ENCODE data around the gene PKHD1.

The PKHD1 gene

GRCh38 chr6:51657491-51657890 lies 429.9 kb downstream of the PKHD1 start:
- H3K9me3 ChIP-seq (ENCODE audit: low read length): no peaks in the 10 kb centered on the region
- no peaks in the 10 kb centered on the region for H3K9me2 ChIP-seq (ENCODE audit: low read depth, low read length)
- TF ChIP-seq CTCF (IDR thresholded peaks at IDR 0.05; ENCODE audit: low read length) (no peak), EZH2 (IDR thresholded peaks at IDR 0.05; ENCODE audit: borderline replicate concordance, low read length) (no peak)
- H3K4me1 ChIP-seq (ENCODE audit: insufficient read depth, low read length, severe bottlenecking): no peaks in the 10 kb centered on the region
- no peaks in the 10 kb centered on the region for H3K79me2 ChIP-seq (ENCODE audit: insufficient read depth, low read length)
- no peak overlapping the region for H3K4me3 ChIP-seq (ENCODE audit: low read depth, low read length, poor library complexity, severe bottlenecking)
- H2AFZ ChIP-seq (ENCODE audit: low read length): no peak overlapping the region
- H3F3A ChIP-seq (ENCODE audit: insufficient read depth, low read length): no peaks in the 10 kb centered on the region
- H3K27ac ChIP-seq (ENCODE audit: low read depth, low read length, poor library complexity, severe bottlenecking): no peak overlapping the region
- H4K20me1 ChIP-seq (ENCODE audit: insufficient read depth, low read length): no peaks in the 10 kb centered on the region
- no peak overlapping the region for H3K4me2 ChIP-seq (ENCODE audit: low read length)
- H3K36me3 ChIP-seq (ENCODE audit: insufficient read depth, low read length): no peaks in the 10 kb centered on the region
- no peaks in the 10 kb centered on the region for H3K27me3 ChIP-seq (ENCODE audit: insufficient read depth, low read length)
- H3K9ac ChIP-seq (ENCODE audit: low read length): no peak overlapping the region

GRCh38 chr6:51655517-51655916 lies 431.9 kb downstream of the PKHD1 start:
- H3K27ac ChIP-seq (ENCODE audit: low read depth, low read length, poor library complexity, severe bottlenecking): no peak overlapping the region
- H3K27me3 ChIP-seq (ENCODE audit: insufficient read depth, low read length): no peaks in the 10 kb centered on the region
- no peaks in the 10 kb centered on the region for H3K4me1 ChIP-seq (ENCODE audit: insufficient read depth, low read length, severe bottlenecking)
- H3F3A ChIP-seq (ENCODE audit: insufficient read depth, low read length): no peaks in the 10 kb centered on the region
- H3K9me3 ChIP-seq (ENCODE audit: low read length): no peaks in the 10 kb centered on the region
- no peaks in the 10 kb centered on the region for H3K79me2 ChIP-seq (ENCODE audit: insufficient read depth, low read length)
- no peak overlapping the region for H3K4me3 ChIP-seq (ENCODE audit: low read depth, low read length, poor library complexity, severe bottlenecking)
- H2AFZ ChIP-seq (ENCODE audit: low read length): no peak overlapping the region
- H3K4me2 ChIP-seq (ENCODE audit: low read length): no peak overlapping the region
- TF ChIP-seq EZH2 (IDR thresholded peaks at IDR 0.05; ENCODE audit: borderline replicate concordance, low read length) (no peak), CTCF (IDR thresholded peaks at IDR 0.05; ENCODE audit: low read length) (no peak)
- H3K36me3 ChIP-seq (ENCODE audit: insufficient read depth, low read length): no peaks in the 10 kb centered on the region
- H4K20me1 ChIP-seq (ENCODE audit: insufficient read depth, low read length): no peaks in the 10 kb centered on the region
- H3K9ac ChIP-seq (ENCODE audit: low read length): no peak overlapping the region
- H3K9me2 ChIP-seq (ENCODE audit: low read depth, low read length): no peaks in the 10 kb centered on the region

- Histone ChIP-seq H3K27ac (ENCODE audit: low read depth, low read length, poor library complexity, severe bottlenecking) (no peak overlapping the region), H3F3A (ENCODE audit: insufficient read depth, low read length) (no peaks in the 10 kb centered on the region), H3K9me3 (ENCODE audit: low read length) (no peaks in the 10 kb centered on the region), H3K4me1 (ENCODE audit: insufficient read depth, low read length, severe bottlenecking) (no peaks in the 10 kb centered on the region), H3K79me2 (ENCODE audit: insufficient read depth, low read length) (no peaks in the 10 kb centered on the region), H4K20me1 (ENCODE audit: insufficient read depth, low read length) (no peaks in the 10 kb centered on the region), H3K9ac (ENCODE audit: low read length) (no peak overlapping the region), H3K9me2 (ENCODE audit: low read depth, low read length) (no peaks in the 10 kb centered on the region), H3K27me3 (ENCODE audit: insufficient read depth, low read length) (no peaks in the 10 kb centered on the region), H2AFZ (ENCODE audit: low read length) (no peak overlapping the region), H3K4me2 (ENCODE audit: low read length) (no peak overlapping the region), H3K36me3 (ENCODE audit: insufficient read depth, low read length) (no peaks in the 10 kb centered on the region), H3K4me3 (ENCODE audit: low read depth, low read length, poor library complexity, severe bottlenecking) (no peak overlapping the region)
- TF ChIP-seq EZH2 (IDR thresholded peaks at IDR 0.05; ENCODE audit: borderline replicate concordance, low read length) (no peak), CTCF (IDR thresholded peaks at IDR 0.05; ENCODE audit: low read length) (no peak)
These were observed 432.8 kb downstream of the PKHD1 start for GRCh38 chr6:51654647-51655046.

Data from OCI-LY1 (cell line).